ENCODE results near the gene NKG7.
A peak's percentile ranks its signal among the peaks of the same experiment; 100 is the strongest.

Gene NKG7

GRCh38 chr19:51342631-51343569 lies 29.6 kb downstream of the NKG7 start:
- H3K4me3 Mint-ChIP-seq, result no peak overlapping the region
- H3K27me3 Mint-ChIP-seq, result no peaks in the 10 kb centered on the region
- peaks cover 14 to 23% of the 10 kb centered on the region in 2 donors for H3K4me1 Mint-ChIP-seq (ENCODE audit: low read depth in 2 of 2)
- ATAC-seq (replicated peaks) (no peak), DNase-seq (no peak)
- H3K9me3 Mint-ChIP-seq, result no peaks in the 10 kb centered on the region
- H3K36me3 Mint-ChIP-seq (ENCODE audit: insufficient read depth), result peaks cover 10% of the 10 kb centered on the region
- peak overlapping the region; percentile 6 to 17 for H3K27ac Mint-ChIP-seq

GRCh38 chr19:51341976-51342580 lies 30.4 kb downstream of the NKG7 start, which contains the start of gene VSIG10L:
Gene VSIG10L (minus strand): TSS chr19:51342139. CDS start chr19:51342124, 15 bp downstream.
- ATAC-seq (replicated peaks), result no peak
- Mint-ChIP-seq H3K27ac (peak within 1 kb of the TSS; percentile 44 to 63), H3K36me3 (ENCODE audit: insufficient read depth) (peaks cover 10% of the 10 kb centered on the region), H3K4me3 (peak within 1 kb of the TSS; percentile 64 to 79), H3K27me3 (no peaks in the 10 kb centered on the region), H3K4me1 (ENCODE audit: low read depth in 2 of 2) (peaks cover 14 to 23% of the 10 kb centered on the region in 2 donors), H3K9me3 (no peaks in the 10 kb centered on the region)
- DNase-seq, result no peak

- no peaks in the 10 kb centered on the region for H3K27me3 Mint-ChIP-seq
- DNase-seq (no peak), ATAC-seq (replicated peaks) (no peak)
- peak overlapping the region; percentile 44 to 63 for H3K27ac Mint-ChIP-seq
- H3K4me1 Mint-ChIP-seq (ENCODE audit: low read depth in 2 of 2), result peaks cover 14 to 23% of the 10 kb centered on the region in 2 donors
- H3K9me3 Mint-ChIP-seq, result no peaks in the 10 kb centered on the region
- H3K36me3 Mint-ChIP-seq (ENCODE audit: insufficient read depth), result peaks cover 10% of the 10 kb centered on the region
- H3K4me3 Mint-ChIP-seq, result peak overlapping the region; percentile 64 to 79
These were observed 31.4 kb downstream of the NKG7 start for GRCh38 chr19:51341066-51341465.

GRCh38 chr19:51339687-51340656 lies 32.5 kb downstream of the NKG7 start:
- ATAC-seq (replicated peaks) (peak; percentile 64), DNase-seq (peak; percentile 68 to 73 (median 69))
- Mint-ChIP-seq H3K9me3 (no peaks in the 10 kb centered on the region), H3K27ac (peak overlapping the region; percentile 63 to 85), H3K4me1 (ENCODE audit: low read depth in 2 of 2) (peaks cover 14 to 23% of the 10 kb centered on the region in 2 donors), H3K36me3 (ENCODE audit: insufficient read depth) (peaks cover 10% of the 10 kb centered on the region), H3K27me3 (no peaks in the 10 kb centered on the region), H3K4me3 (peak overlapping the region; percentile 79 to 95)

GRCh38 chr19:51339313-51339686 lies 33.2 kb downstream of the NKG7 start:
- Mint-ChIP-seq H3K27ac (peak overlapping the region; percentile 27 to 85), H3K27me3 (peaks cover 0 to under 1% of the 10 kb centered on the region in 2 donors), H3K4me3 (peak overlapping the region; percentile 79 to 95), H3K36me3 (ENCODE audit: insufficient read depth) (peaks cover 8% of the 10 kb centered on the region), H3K9me3 (no peaks in the 10 kb centered on the region), H3K4me1 (ENCODE audit: low read depth in 2 of 2) (peaks cover 14 to 23% of the 10 kb centered on the region in 2 donors)
- no peak for DNase-seq
- no peak for ATAC-seq (replicated peaks)

- ATAC-seq (replicated peaks) (peak; percentile 82), DNase-seq (peak; percentile 80 to 84 (median 82))
- Mint-ChIP-seq H3K27me3 (peaks cover 0 to 6% of the 10 kb centered on the region in 2 donors), H3K4me3 (peak overlapping the region; percentile 79 to 95), H3K9me3 (no peaks in the 10 kb centered on the region), H3K27ac (peak overlapping the region; percentile 27 to 85), H3K36me3 (ENCODE audit: insufficient read depth) (peaks cover 8% of the 10 kb centered on the region), H3K4me1 (ENCODE audit: low read depth in 2 of 2) (peaks cover 14 to 23% of the 10 kb centered on the region in 2 donors)
These were observed 33.7 kb downstream of the NKG7 start for GRCh38 chr19:51338563-51339312.

GRCh38 chr19:51337861-51338562 lies 34.4 kb downstream of the NKG7 start:
- ATAC-seq (replicated peaks) (no peak), DNase-seq (no peak)
- Mint-ChIP-seq H3K4me3 (peak overlapping the region; percentile 79 to 95), H3K27me3 (peaks cover 0 to 8% of the 10 kb centered on the region in 2 donors), H3K36me3 (ENCODE audit: insufficient read depth) (peaks cover 8% of the 10 kb centered on the region), H3K27ac (no peak overlapping the region), H3K9me3 (no peaks in the 10 kb centered on the region), H3K4me1 (ENCODE audit: low read depth in 2 of 2) (peaks cover 14 to 23% of the 10 kb centered on the region in 2 donors)

GRCh38 chr19:51337141-51337860 lies 35.2 kb downstream of the NKG7 start:
- no peak for ATAC-seq (replicated peaks)
- Mint-ChIP-seq H3K4me3 (peak overlapping the region in 1 of 2 donors; percentile 95), H3K4me1 (ENCODE audit: low read depth in 2 of 2) (peaks cover 14 to 23% of the 10 kb centered on the region in 2 donors), H3K36me3 (ENCODE audit: insufficient read depth) (peaks cover 8% of the 10 kb centered on the region), H3K27ac (no peak overlapping the region), H3K27me3 (peaks cover 0 to 9% of the 10 kb centered on the region in 2 donors), H3K9me3 (no peaks in the 10 kb centered on the region)
- DNase-seq, result no peak

- H3K9me3 Mint-ChIP-seq, result peaks cover 0 to 1% of the 10 kb centered on the region in 2 donors
- DNase-seq (no peak), ATAC-seq (replicated peaks) (no peak)
- H3K27ac Mint-ChIP-seq, result peak overlapping the region in 1 of 2 donors; percentile 44
- H3K36me3 Mint-ChIP-seq (ENCODE audit: insufficient read depth), result peaks cover 3% of the 10 kb centered on the region
- H3K27me3 Mint-ChIP-seq, result peaks cover 27 to 43% of the 10 kb centered on the region in 2 donors
- no peak overlapping the region for H3K4me3 Mint-ChIP-seq
- peaks cover 3 to 7% of the 10 kb centered on the region in 2 donors for H3K4me1 Mint-ChIP-seq (ENCODE audit: low read depth in 2 of 2)
These were observed 38.5 kb downstream of the NKG7 start for GRCh38 chr19:51333836-51334460.

GRCh38 chr19:51331716-51332115 lies 40.7 kb downstream of the NKG7 start:
- Mint-ChIP-seq H3K27ac (no peak overlapping the region), H3K27me3 (peaks cover 43 to 65% of the 10 kb centered on the region in 2 donors), H3K4me3 (no peak overlapping the region), H3K9me3 (peaks cover 0 to 1% of the 10 kb centered on the region in 2 donors), H3K36me3 (ENCODE audit: insufficient read depth) (no peaks in the 10 kb centered on the region), H3K4me1 (ENCODE audit: low read depth in 2 of 2) (peaks cover 3 to 4% of the 10 kb centered on the region in 2 donors)
- no peak for DNase-seq
- no peak for ATAC-seq (replicated peaks)

- Mint-ChIP-seq H3K9me3 (peaks cover 0 to 1% of the 10 kb centered on the region in 2 donors), H3K4me1 (ENCODE audit: low read depth in 2 of 2) (peaks cover 3 to 4% of the 10 kb centered on the region in 2 donors)
These were observed 41.3 kb downstream of the NKG7 start for GRCh38 chr19:51331193-51331592.

More at GRCh38 chr19:51331193-51331592, 41.3 kb downstream of the NKG7 start:
- no peak for DNase-seq
- no peak overlapping the region for H3K27ac Mint-ChIP-seq
- no peak for ATAC-seq (replicated peaks)
- peaks cover 44 to 70% of the 10 kb centered on the region in 2 donors for H3K27me3 Mint-ChIP-seq
- H3K36me3 Mint-ChIP-seq (ENCODE audit: insufficient read depth), result no peaks in the 10 kb centered on the region
- no peak overlapping the region for H3K4me3 Mint-ChIP-seq
